A673 (cell line): ENCODE results near the gene LRRN3.

Experiments
- EZH2 ChIP-seq: fragments of 200-600 bp; sonication (generic); IDR thresholded peaks from 2 replicates; pipeline ENCODE4 v1.6.1; 2017; ENCODE audit warnings: borderline replicate concordance, low read depth, mild to moderate bottlenecking, mixed read lengths, antibody characterized with exemption, low read length; ENCODE audit not compliant: poor library complexity, severe bottlenecking
- TF ChIP-seq, protein P1 (sequence below): fragments of 300-800, 200-600 bp; sonication (generic); conservative IDR thresholded peaks from 2 replicates; pipeline ENCODE4 v1.5.1; 2017; ENCODE audit warnings: low read depth, mild to moderate bottlenecking, antibody characterized with exemption, low read length, moderate library complexity, mixed read lengths

DNA sequence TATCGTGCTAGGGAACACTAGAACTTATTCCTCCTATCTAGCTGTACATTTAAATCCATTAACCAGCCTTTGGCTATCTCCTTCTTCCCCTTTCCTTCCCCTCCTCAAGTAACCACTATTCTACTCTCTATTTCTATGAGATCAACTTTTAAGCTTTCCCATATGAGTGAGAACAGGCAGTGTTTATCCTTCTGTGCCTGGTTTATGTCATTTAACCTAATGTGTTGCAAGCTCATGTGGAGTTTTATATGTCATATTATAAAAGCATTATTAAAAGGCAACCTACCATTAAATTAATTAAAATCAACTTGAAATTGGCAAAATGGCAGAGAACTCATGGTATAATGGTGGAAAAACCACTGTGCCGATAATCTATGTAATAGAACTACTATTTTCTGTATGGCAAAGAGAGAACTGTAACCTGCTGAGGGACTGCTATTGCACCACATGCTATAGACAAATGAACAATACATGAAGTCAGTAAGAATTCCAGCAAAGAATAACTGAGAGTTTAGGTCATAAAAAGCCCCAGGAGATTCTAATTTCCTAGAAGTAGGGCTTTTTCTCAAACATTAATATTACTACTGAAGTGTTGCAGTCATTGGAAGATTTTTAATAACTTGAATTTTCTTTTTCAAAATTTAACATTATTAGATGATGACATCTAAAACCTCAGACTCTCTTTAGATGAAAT lies 81.8 kb downstream of the LRRN3 start:
- TF ChIP-seq, protein P1, sequence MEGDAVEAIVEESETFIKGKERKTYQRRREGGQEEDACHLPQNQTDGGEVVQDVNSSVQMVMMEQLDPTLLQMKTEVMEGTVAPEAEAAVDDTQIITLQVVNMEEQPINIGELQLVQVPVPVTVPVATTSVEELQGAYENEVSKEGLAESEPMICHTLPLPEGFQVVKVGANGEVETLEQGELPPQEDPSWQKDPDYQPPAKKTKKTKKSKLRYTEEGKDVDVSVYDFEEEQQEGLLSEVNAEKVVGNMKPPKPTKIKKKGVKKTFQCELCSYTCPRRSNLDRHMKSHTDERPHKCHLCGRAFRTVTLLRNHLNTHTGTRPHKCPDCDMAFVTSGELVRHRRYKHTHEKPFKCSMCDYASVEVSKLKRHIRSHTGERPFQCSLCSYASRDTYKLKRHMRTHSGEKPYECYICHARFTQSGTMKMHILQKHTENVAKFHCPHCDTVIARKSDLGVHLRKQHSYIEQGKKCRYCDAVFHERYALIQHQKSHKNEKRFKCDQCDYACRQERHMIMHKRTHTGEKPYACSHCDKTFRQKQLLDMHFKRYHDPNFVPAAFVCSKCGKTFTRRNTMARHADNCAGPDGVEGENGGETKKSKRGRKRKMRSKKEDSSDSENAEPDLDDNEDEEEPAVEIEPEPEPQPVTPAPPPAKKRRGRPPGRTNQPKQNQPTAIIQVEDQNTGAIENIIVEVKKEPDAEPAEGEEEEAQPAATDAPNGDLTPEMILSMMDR, result no peak
- no peak for TF ChIP-seq EZH2
